ENCODE data around the gene MDK. TPM values are rescaled to one million over a fixed set of nuclear protein-coding genes. Genes with fewer than 3 reads are reported as not detected.

Gene MDK
- total and polyA plus RNA-seq, 2 of the 13 experiments (the other 11 are each of a cell fraction or from before 2014, with no cell fraction given) = 312 to 407 TPM

- TF ChIP-seq ZBED4 (CRISPR knock-in tag; IDR thresholded peaks at IDR 0.05; ENCODE audit: borderline replicate concordance) = peak; percentile 86; the same call in 1 of the 2 replicates
- TF ChIP-seq ARHGAP35 (CRISPR knock-in tag; IDR thresholded peaks at IDR 0.05; ENCODE audit: borderline replicate concordance) = no peak
- TF ChIP-seq CENPBD1 (CRISPR knock-in tag; IDR thresholded peaks at IDR 0.05; ENCODE audit: borderline replicate concordance, low read depth) = no peak
- peak; percentile 77 for TF ChIP-seq ZFY (CRISPR knock-in tag; IDR thresholded peaks at IDR 0.05)
- no peak for TF ChIP-seq NPAS2 (CRISPR knock-in tag; IDR thresholded peaks at IDR 0.05; ENCODE audit: borderline replicate concordance)
- peak; percentile 85 for TF ChIP-seq SP5 (CRISPR knock-in tag; IDR thresholded peaks at IDR 0.05; ENCODE audit: borderline replicate concordance, low read depth)
- TF ChIP-seq BCL3 (CRISPR knock-in tag; IDR thresholded peaks at IDR 0.05) = no peak; the same call in 1 of the 2 replicates
- TF ChIP-seq ZNF430 (CRISPR knock-in tag; IDR thresholded peaks at IDR 0.05) = no peak
- no peak for TF ChIP-seq ZNF770 (CRISPR knock-in tag; IDR thresholded peaks at IDR 0.05)
- TF ChIP-seq GATAD2A (CRISPR knock-in tag; IDR thresholded peaks at IDR 0.05) = 0 out of 2 replicates have a peak, but pooled peaks have one; percentile 18
- TF ChIP-seq IRF9 (CRISPR knock-in tag; IDR thresholded peaks at IDR 0.05; ENCODE audit: borderline replicate concordance) = peak; percentile 52; the same call in 1 of the 2 replicates
- no peak for TF ChIP-seq PLSCR1 (CRISPR knock-in tag; IDR thresholded peaks at IDR 0.05; ENCODE audit: borderline replicate concordance)
These were observed 975 bp upstream of the MDK start (continued) for GRCh38 chr11:46380340-46381047.

Data from HepG2 (cell line).